ENCODE results near the gene TCF12.

Gene TCF12

DNA sequence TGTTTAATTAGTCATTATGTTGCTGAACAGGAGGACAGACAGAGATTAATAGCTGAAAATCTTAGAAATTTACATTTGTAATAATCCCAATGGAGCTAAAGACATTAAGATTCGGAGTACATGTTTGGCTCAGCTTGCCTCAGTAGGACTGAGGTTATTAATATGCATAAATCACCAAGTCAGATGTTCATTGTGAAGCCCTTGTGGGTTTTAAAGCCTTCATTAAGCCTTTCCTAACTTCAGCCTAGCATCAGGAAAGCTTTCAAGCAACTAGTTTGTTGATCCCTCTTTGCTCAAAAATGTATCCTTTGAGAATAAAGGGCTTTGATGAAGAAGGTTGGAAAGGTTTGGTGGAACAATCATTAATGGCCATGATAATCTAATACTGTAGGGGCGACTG is 279.7 kb downstream of the TCF12 start:
- DNase-seq (ENCODE audit: extremely low read depth, low read depth): no peak
- TF ChIP-seq, protein P1, sequence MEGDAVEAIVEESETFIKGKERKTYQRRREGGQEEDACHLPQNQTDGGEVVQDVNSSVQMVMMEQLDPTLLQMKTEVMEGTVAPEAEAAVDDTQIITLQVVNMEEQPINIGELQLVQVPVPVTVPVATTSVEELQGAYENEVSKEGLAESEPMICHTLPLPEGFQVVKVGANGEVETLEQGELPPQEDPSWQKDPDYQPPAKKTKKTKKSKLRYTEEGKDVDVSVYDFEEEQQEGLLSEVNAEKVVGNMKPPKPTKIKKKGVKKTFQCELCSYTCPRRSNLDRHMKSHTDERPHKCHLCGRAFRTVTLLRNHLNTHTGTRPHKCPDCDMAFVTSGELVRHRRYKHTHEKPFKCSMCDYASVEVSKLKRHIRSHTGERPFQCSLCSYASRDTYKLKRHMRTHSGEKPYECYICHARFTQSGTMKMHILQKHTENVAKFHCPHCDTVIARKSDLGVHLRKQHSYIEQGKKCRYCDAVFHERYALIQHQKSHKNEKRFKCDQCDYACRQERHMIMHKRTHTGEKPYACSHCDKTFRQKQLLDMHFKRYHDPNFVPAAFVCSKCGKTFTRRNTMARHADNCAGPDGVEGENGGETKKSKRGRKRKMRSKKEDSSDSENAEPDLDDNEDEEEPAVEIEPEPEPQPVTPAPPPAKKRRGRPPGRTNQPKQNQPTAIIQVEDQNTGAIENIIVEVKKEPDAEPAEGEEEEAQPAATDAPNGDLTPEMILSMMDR (IDR thresholded peaks at IDR 0.05; ENCODE audit: low read depth, low read length): no peak

GRCh38 chr15:57198654-57199291 is 280.3 kb downstream of the TCF12 start:
- TF ChIP-seq, protein P1 (IDR thresholded peaks at IDR 0.05; ENCODE audit: low read depth, low read length): no peak
- no peak for DNase-seq (ENCODE audit: extremely low read depth, low read depth)

- DNase-seq (ENCODE audit: extremely low read depth, low read depth): no peak
- TF ChIP-seq, protein P1 (IDR thresholded peaks at IDR 0.05; ENCODE audit: low read depth, low read length): no peak
These were observed 283.1 kb downstream of the TCF12 start for GRCh38 chr15:57201578-57201977.

DNA sequence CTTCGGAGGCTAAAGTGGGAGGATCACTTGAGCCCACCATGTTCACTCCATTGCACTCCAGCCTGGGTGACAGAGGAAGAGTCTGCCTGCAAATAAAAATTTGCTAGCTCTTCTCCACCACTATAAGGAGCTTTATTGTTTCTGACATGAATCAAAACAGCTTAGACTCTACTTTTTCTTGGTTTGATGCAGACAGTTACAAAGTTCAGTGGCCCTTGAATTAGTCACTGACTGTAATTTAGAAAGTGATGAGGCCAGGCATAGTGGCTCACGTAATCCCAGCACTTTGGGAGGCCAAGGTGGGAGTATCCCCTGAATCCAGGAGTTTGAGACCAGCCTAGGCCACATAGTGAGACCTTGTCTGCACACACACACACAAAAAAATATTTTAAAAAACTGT is 285.5 kb downstream of the TCF12 start:
- TF ChIP-seq, protein P1 (IDR thresholded peaks at IDR 0.05; ENCODE audit: low read depth, low read length): no peak
- DNase-seq (ENCODE audit: extremely low read depth, low read depth): no peak

- TF ChIP-seq, protein P1 (IDR thresholded peaks at IDR 0.05; ENCODE audit: low read depth, low read length): no peak
- no peak for DNase-seq (ENCODE audit: extremely low read depth, low read depth)
These were observed 286.8 kb downstream of the TCF12 start for GRCh38 chr15:57205027-57205855.

DNA sequence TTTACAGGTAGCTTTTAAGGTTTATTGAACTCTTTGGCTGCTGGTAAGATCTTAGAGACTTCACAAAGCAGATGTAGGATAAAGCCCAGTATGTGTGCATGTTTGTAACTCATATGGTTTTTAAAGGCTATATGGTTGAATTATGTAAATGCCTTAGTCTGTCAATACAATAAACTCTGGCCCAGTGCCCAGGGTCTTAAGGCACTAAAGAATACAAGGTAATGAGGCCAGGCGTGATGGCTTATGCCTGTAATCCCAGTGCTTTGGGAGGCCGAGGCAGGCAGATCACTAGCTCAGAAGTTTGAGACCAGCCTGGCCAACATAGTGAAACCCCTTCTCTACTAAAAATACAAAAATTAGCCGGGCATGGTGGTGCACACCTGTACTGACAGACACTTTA is 287.6 kb downstream of the TCF12 start:
- no peak for DNase-seq (ENCODE audit: extremely low read depth, low read depth)
- TF ChIP-seq, protein P1 (IDR thresholded peaks at IDR 0.05; ENCODE audit: low read depth, low read length): no peak

GRCh38 chr15:57213862-57214261 is 295.4 kb downstream of the TCF12 start:
- DNase-seq (ENCODE audit: extremely low read depth, low read depth): no peak
- TF ChIP-seq, protein P1 (IDR thresholded peaks at IDR 0.05; ENCODE audit: low read depth, low read length): peak; percentile 38

All from AG09319 (cell line).